Fibroblast of pulmonary artery (primary cell): ENCODE data around the gene GAK.
"Not testable (repeated sequence)": the region's sequence is repeated elsewhere in the genome, so short reads cannot be mapped to it uniquely, and the experiment has no call there.

Experiments
- DNase-seq: peaks from one replicate; pipeline ENCODE4 v3.0.0-alpha.2; 2010; ENCODE audit warnings: low read depth
- H3K4me3 ChIP-seq: replicated peaks from 2 replicates; pipeline ENCODE4 v1.5.1; 2011; ENCODE audit warnings: low read depth, mild to moderate bottlenecking, control low read depth, low read length, moderate library complexity
- CTCF ChIP-seq: IDR thresholded peaks from 2 replicates; pipeline ENCODE4 v1.5.1; 2011; ENCODE audit warnings: mild to moderate bottlenecking, control low read depth, low read length, inconsistent platforms; ENCODE audit errors: missing control alignments

The GAK gene

GRCh38 chr4:946517-947471 lies 14.7 kb upstream of the GAK start:
- no peak overlapping the region for H3K4me3 ChIP-seq
- no peak for TF ChIP-seq CTCF
- DNase-seq = no peak

- TF ChIP-seq CTCF = no peak
- no peak for DNase-seq
- no peak overlapping the region for H3K4me3 ChIP-seq
Observed at GRCh38 chr4:946103-946450, 14.0 kb upstream of the GAK start.

GRCh38 chr4:945274-946102 lies 13.4 kb upstream of the GAK start:
- no peak for TF ChIP-seq CTCF
- H3K4me3 ChIP-seq = no peak overlapping the region
- DNase-seq = no peak

- DNase-seq, H3K4me3 ChIP-seq: not testable (repeated sequence)
Observed at GRCh38 chr4:939508-939907, 7.4 kb upstream of the GAK start.

GRCh38 chr4:932713-933070 lies 576 bp upstream of the GAK start:
- no peak for DNase-seq
- TF ChIP-seq CTCF = peak; percentile 18
- peak overlapping the region; percentile 98 for H3K4me3 ChIP-seq

GRCh38 chr4:931194-931959 lies 739 bp downstream of the GAK start:
- H3K4me3 ChIP-seq = peak overlapping the region; percentile 98
- no peak for TF ChIP-seq CTCF
- DNase-seq = peak; percentile 28

- H3K4me3 ChIP-seq = peak overlapping the region; percentile 98
- no peak for TF ChIP-seq CTCF
- DNase-seq = no peak
Observed at GRCh38 chr4:930827-931193, 1.3 kb downstream of the GAK start.
